B cell (primary cell): ENCODE results near the gene SCP2. TPM values are rescaled to one million over a fixed set of nuclear protein-coding genes. Genes with fewer than 3 reads are reported as not detected.

Source experiments
- ATAC-seq: fragments of 200-7000 bp; cut with Tn5 transposase; one replicate; pipeline ENCODE4 v1.10.0; 2021; ENCODE audit warnings: low read depth, mild to moderate bottlenecking, moderate number of reproducible peaks, moderate library complexity
- CTCF ChIA-PET: fragments of 350-600 bp; sonication (Branson Sonifier 250); formaldehyde crosslinking; loops from one replicate; lab custom pipeline; 2021; ENCODE audit warnings: antibody characterized with exemption, inconsistent platforms; lab: Charles Lee
- POLR2A ChIA-PET: fragments of 350-600 bp; sonication (Branson Sonifier 250); formaldehyde crosslinking; loops from one replicate; lab custom pipeline; 2021; ENCODE audit warnings: antibody characterized with exemption; lab: Charles Lee
- DNase-seq: peaks from one replicate; pipeline ENCODE4 v3.0.0; 2013
- H2AFZ ChIP-seq: 2 replicates; pipeline ENCODE4 v1.6.1; 2012; ENCODE audit warnings: mild to moderate bottlenecking, low read depth, low read length; ENCODE audit not compliant: insufficient read depth, poor library complexity, severe bottlenecking
- H3K27ac ChIP-seq, 2 donors: 1 replicate in 1 of 2; 2 replicates in 1 of 2; pipeline ENCODE4 v1.5.1; 2012 to 2013; ENCODE audit warnings: low read length in 2 of 2, mild to moderate bottlenecking in 2 of 2, moderate library complexity in 1 of 2
- H3K27me3 ChIP-seq, 4 experiments: fragments of 200-600 bp in 1 of 4; sonication (generic) in 1 of 4; replicated peaks in 1 of 4; 1 replicate in 2 of 4; 2 replicates in 2 of 4; pipeline versions ENCODE4 v1.6.1 to v1.7.0; 2013 to 2016; ENCODE audit warnings: low read length in 3 of 4, mild to moderate bottlenecking in 2 of 4, mixed read lengths in 1 of 4, moderate library complexity in 1 of 4; ENCODE audit not compliant: insufficient read depth in 4 of 4, control insufficient read depth in 3 of 4; ENCODE audit errors: control extremely low read depth in 1 of 4
- H3K36me3 ChIP-seq, 2 experiments: replicated peaks in 1 of 2; 1 replicate in 1 of 2; 2 replicates in 1 of 2; pipeline versions ENCODE4 v1.6.1 to v1.7.1; 2013; ENCODE audit warnings: low read length in 1 of 2; ENCODE audit not compliant: insufficient read depth in 2 of 2, control insufficient read depth in 1 of 2; ENCODE audit errors: control extremely low read depth in 1 of 2, extremely low read depth in 1 of 2
- H3K4me1 ChIP-seq, 2 donors: fragments of 200-600 bp in 1 of 2; sonication (generic) in 1 of 2; 1 replicate in 1 of 2; 2 replicates in 1 of 2; pipeline versions ENCODE4 v1.5.1 to v1.6.1; 2013 to 2017; ENCODE audit warnings: low read length in 2 of 2; ENCODE audit not compliant: control insufficient read depth in 2 of 2, insufficient read depth in 2 of 2
- H3K4me2 ChIP-seq: replicated peaks from 2 replicates; pipeline ENCODE3; 2012; ENCODE audit warnings: mild to moderate bottlenecking, low read depth, low read length; ENCODE audit not compliant: poor library complexity, severe bottlenecking
- H3K4me3 ChIP-seq, 5 experiments: fragments of 200-600 bp in 1 of 5; sonication (generic) in 1 of 5; 1 replicate in 3 of 5; 2 replicates in 2 of 5; pipeline versions ENCODE4 v1.5.1 to v1.7.0; 2011 to 2016; ENCODE audit warnings: low read length in 4 of 5, mild to moderate bottlenecking in 4 of 5, low read depth in 2 of 5, control low read depth in 1 of 5, moderate library complexity in 1 of 5; ENCODE audit not compliant: insufficient read depth in 1 of 5; ENCODE audit errors: control extremely low read depth in 1 of 5, extremely low read depth in 1 of 5
- H3K79me2 ChIP-seq: fragments of 200-600 bp; sonication (generic); one replicate; pipeline ENCODE4 v1.6.0; 2016; ENCODE audit warnings: low read length; ENCODE audit not compliant: control insufficient read depth, insufficient read depth
- H3K9ac ChIP-seq: fragments of 200-600 bp; sonication (generic); 2 replicates; pipeline ENCODE4 v1.6.1; 2017; ENCODE audit warnings: mild to moderate bottlenecking, low read length, moderate library complexity
- H3K9me3 ChIP-seq, 3 donors: one replicate each; pipeline versions ENCODE4 v1.6.1 to v1.7.1; 2013; ENCODE audit warnings: low read length in 2 of 3; ENCODE audit not compliant: control insufficient read depth in 2 of 3, insufficient read depth in 1 of 3; ENCODE audit errors: control extremely low read depth in 1 of 3
- H4K20me1 ChIP-seq: 2 replicates; pipeline ENCODE4 v1.6.0; 2012; ENCODE audit warnings: mild to moderate bottlenecking, low read length; ENCODE audit not compliant: insufficient read depth, control insufficient read depth, poor library complexity, severe bottlenecking
- H3K27ac Mint-ChIP-seq: one replicate; pipeline ENCODE4 v1.8.0; 2021; ENCODE audit warnings: mixed read lengths
- H3K27me3 Mint-ChIP-seq: one replicate; pipeline ENCODE4 v1.8.0; 2021; ENCODE audit warnings: mixed read lengths
- H3K4me1 Mint-ChIP-seq: one replicate; pipeline ENCODE4 v1.8.0; 2021; ENCODE audit warnings: mixed read lengths
- H3K4me3 Mint-ChIP-seq: one replicate; pipeline ENCODE4 v1.8.0; 2021; ENCODE audit warnings: mixed read lengths
- H3K9me3 Mint-ChIP-seq: one replicate; pipeline ENCODE4 v1.8.0; 2022; ENCODE audit warnings: mixed read lengths; ENCODE audit not compliant: insufficient read depth
- CTCF ChIP-seq: fragments of 200-600 bp; IDR thresholded peaks from one replicate; pipeline ENCODE4 v1.8.0; 2022; ENCODE audit warnings: antibody characterized with exemption, mild to moderate bottlenecking
- EZH2 ChIP-seq: IDR thresholded peaks from 2 replicates; pipeline ENCODE4 v1.6.1; 2012; ENCODE audit warnings: borderline replicate concordance, low read depth, mild to moderate bottlenecking, moderate library complexity, low read length; ENCODE audit not compliant: insufficient read depth, poor library complexity, severe bottlenecking
- WGBS: methylation state at CpG from one replicate; pipeline ENCODE4 v1.1.5; 2013; ENCODE audit warnings: missing lambda C conversion rate; ENCODE audit not compliant: insufficient coverage; 5-methylcytosine and 5-hydroxymethylcytosine counted together
- intact Hi-C: fragments of 100-400 bp; cut with micrococcal nuclease; formaldehyde crosslinking; loops from one replicate; pipeline ENCODE4 v1.10.0; 2022
- polyA plus RNA-seq: library from polyadenylated mRNA; depleted of rRNA; stranded (reverse); fragments of >200 nt; gene quantifications from 2 replicates; pipeline ENCODE4 v1.2.3, GENCODE V29; 2012
- total RNA-seq, 2 donors: library from RNA; stranded (reverse); fragments of 120-200 nt in 1 of 2; gene quantifications; 1 replicate in 1 of 2; 2 replicates in 1 of 2; pipeline versions ENCODE4 v1.2.3 to v1.2.4, GENCODE V29; 2013 to 2022

SCP2 gene
- total and polyA plus RNA-seq, 2 donors (not counting 1 experiment from before 2014, with no cell fraction given): 19.4 to 46.6 TPM

GRCh38 chr1:53062708-53063591 lies 135.9 kb downstream of the SCP2 start:
- Histone ChIP-seq H3K79me2 (no peaks in the 10 kb centered on the region), H3K36me3 (no peaks in the 10 kb centered on the region), H3K4me1 (peaks cover 9 to 13% of the 10 kb centered on the region in 2 donors), H3K27ac (no peak overlapping the region), H4K20me1 (no peaks in the 10 kb centered on the region), H3K4me3 (no peak overlapping the region), H3K27me3 (peaks cover 0 to 46% (median 13%) of the 10 kb centered on the region in 4 experiments), H3K4me2 (peak overlapping the region; percentile 52), H2AFZ (no peak overlapping the region), H3K9me3 (no peaks in the 10 kb centered on the region), H3K9ac (no peak overlapping the region)
- TF ChIP-seq EZH2 (no peak), CTCF (no peak)
- ATAC-seq (no peak), DNase-seq (no peak)
- Mint-ChIP-seq H3K27me3 (peaks cover 42% of the 10 kb centered on the region), H3K4me1 (peaks cover 8% of the 10 kb centered on the region), H3K9me3 (no peaks in the 10 kb centered on the region), H3K4me3 (peak overlapping the region; percentile 47), H3K27ac (no peak overlapping the region)
- ChIA-PET CTCF (no interaction called here), POLR2A (no interaction called here)
- intact Hi-C loops: no loop called here
- 17% methylated on average over 57 of the region's 61 CpGs for WGBS
